HG03280 (cell line): Measurements from ENCODE around the gene SH2D3A.

ENCODE experiments used
- ATAC-seq: cut with Tn5 transposase; IDR thresholded peaks from one replicate; pipeline ENCODE4 v1.9.1; 2021; ENCODE audit warnings: mild to moderate bottlenecking, moderate library complexity; ENCODE audit not compliant: unreplicated experiment

The SH2D3A gene

GRCh38 chr19:6738787-6739389 is 28.3 kb downstream of the SH2D3A start:
- ATAC-seq: no peak

DNA sequence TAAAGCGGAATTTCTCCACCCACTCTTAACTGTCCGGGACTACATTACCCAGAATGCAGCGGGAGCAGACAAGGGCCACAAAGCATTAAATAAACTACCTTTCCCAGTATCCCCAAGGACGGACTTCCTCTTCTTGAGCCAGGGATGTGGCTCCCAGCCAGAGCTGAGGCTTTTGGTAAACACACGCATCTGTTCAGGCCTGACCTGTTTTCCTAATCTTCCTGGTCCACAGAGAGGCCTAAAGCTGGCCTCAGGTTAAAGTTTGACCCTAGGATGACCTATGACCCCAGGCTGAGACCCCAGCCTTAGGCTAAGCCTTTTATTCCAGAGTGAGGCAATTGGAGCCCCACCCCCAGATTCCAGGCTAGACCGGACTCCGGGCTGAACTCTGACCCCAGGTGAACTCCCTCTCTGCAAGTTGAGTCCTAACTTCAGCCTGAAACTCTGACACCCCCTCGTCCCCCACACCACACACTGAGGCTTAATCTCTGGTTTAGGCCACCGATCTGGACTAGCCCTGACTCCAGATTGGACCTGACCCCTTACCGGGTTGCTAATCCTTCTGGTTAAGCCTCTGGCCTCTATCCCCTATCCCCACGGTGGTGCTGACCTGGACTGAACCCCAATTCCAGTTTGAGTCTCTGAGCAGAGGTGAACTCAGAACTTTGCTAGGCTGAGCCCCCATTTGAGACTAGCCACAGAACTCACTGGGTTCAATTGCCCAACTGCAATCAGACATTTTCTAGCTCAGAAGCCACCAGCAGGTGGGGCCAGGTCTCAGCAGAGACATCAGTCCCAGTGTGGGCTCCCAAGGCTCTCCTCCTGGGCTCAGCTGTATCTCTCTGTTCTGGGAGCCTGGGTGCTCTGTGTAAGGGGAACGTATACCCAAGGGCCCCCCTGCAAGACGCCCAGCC is 29.1 kb downstream of the SH2D3A start:
- ATAC-seq: peak; percentile 1

- peak; percentile 72 for ATAC-seq
Observed at GRCh38 chr19:6737284-6737872, 29.9 kb downstream of the SH2D3A start, which contains the start of gene GPR108. TSS of gene GPR108 (minus strand) at chr19:6737580. CDS start at chr19:6737576, 4 bp downstream.

DNA sequence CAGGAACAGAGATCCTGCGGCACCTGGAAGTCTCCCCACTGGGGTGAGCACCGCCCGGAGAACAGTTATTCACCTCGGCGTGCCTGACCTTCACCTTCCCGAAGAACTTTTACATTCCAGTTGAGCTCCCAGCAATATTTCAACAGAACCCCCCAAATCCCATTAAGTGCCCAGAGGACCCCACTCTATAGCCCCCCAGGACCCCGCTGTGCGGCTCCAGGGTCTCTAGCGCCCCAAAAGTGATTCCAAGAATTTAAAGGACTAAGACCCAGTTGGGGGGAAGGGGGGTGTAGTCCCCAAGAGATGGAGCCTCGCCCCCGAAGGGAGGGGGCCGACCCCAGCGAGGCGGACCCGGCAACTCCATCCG is 30.3 kb downstream of the SH2D3A start:
- no peak for ATAC-seq

- no peak for ATAC-seq
Observed at GRCh38 chr19:6736169-6736916, 30.9 kb downstream of the SH2D3A start.

- ATAC-seq: no peak
Observed at GRCh38 chr19:6735181-6735911, 31.9 kb downstream of the SH2D3A start.

DNA sequence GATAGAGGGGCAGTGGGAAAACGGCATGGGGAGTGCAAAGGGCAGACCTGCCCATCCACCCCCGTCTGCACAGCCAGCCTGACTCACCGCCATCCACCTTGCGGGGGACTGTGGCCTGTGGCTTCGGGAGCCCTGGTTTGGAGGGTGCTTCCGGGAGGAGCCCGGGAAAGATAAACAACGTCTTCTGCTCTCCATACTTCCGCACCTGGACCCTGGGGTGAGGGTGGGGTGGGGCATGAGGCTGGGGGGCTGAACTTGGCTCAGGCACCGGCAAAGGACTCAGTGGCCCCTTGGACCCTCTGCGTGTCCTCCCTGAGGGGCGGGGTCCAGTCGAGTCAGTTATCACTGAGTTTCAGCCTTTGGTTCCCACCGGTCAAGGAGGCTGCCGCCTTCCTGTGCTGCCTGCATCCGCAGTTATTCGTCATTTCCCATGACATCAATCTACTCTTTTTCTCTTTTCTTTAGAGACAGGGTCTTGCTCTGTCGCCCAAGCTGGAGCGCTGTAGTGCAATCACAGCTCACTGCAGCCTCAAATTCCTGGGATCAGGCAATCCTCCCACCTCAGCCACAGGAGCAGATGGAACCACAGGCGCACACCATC is 33.0 kb downstream of the SH2D3A start:
- ATAC-seq: no peak

DNA sequence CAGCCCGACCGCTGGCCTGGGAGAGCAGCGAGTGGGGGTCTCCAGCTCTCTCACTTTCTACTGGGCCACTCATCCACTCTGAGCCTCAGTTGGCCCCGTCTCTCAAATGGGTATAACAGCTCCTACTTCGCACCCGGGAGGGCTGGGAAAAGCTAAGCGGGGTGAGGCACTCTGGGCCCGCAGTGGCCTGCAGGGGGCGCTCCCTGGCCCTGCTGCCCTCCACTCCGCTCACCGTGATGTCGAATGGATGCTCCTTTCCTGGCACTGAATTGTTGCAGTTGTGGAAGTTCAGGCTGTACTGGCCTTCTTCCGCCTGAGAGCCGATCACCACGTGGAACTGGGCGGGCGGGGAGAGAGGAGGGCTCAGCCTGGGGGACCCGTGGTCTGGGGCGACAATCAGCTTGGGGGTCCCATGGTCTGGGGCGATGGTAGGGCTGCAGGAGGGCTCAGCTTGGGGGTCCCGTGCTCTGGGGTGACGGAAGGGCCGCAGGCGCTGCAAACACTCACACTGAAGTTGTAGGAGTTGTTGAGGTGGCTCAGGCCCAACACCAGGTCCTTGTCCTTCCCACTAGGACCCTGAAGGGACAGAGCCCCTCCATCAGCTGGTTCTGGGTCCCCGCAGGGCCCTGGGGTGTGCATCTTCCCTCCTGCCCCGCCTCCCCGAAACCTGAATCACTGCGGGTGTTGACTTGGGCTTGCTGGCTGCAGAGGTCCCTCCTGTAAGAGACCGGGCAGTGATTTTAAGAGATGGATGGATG is 33.7 kb downstream of the SH2D3A start:
- no peak for ATAC-seq

- no peak for ATAC-seq
Observed at GRCh38 chr19:6732803-6733337, 34.4 kb downstream of the SH2D3A start.

DNA sequence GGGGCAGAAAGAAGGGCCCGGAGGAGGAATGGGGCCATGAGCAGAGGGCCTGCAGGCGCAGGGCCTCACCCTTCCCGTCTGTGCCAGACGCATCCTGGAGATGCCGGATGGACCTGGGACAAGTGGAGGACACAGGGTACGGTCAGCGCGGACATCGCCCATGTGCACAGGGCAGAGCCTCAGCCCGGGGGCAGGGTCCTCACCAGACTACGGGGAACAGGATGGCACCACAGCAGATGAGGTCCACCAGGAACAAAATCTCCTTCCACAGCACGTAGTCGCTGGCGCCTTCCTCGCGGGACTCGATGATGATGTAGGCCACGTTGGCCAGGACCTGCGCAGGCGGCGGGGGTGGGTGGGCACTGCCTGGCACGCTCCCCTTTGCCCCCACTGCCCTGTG is 35.4 kb downstream of the SH2D3A start:
- no peak for ATAC-seq

DNA sequence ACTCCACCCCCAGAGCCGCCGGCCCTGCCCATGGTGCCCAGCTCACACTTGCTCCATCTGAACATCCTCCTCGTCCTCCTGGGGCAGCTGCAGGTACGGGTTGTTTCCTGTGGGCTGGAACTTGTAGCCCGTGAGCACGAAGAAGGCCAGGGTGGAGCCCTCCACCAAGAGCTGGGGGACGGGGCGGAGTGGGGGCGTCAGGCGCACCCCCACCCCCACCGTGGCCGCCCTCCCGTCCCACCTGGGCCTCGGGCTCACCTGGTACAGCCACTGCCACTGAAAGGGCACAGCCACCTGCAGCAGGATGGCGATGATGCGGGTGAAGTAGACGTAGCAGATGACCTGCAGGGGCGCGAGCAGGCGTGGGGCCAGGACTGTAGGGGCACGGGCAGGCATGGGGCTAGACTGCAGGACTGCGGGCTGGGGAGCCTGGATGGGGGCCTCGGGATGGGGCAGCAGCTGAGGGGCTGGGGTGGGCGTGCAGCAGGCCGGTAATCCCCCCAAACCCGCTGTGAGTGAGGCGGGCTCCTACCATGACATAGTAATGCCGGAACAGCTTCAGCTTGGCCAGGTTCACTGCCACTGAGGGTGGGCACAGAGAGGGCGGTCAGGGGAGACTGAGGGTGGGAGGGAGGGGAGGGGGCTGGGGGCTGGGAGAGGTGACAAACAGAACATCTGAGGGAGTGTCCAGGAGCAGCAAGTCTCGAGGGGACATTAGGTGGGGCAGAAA is 36.1 kb downstream of the SH2D3A start:
- no peak for ATAC-seq

GRCh38 chr19:6730153-6730804 is 37.0 kb downstream of the SH2D3A start:
- ATAC-seq: no peak

GRCh38 chr19:6729573-6730152 is 37.6 kb downstream of the SH2D3A start:
- ATAC-seq: no peak

- no peak for ATAC-seq
Observed at GRCh38 chr19:6728346-6728745, 38.9 kb downstream of the SH2D3A start.

DNA sequence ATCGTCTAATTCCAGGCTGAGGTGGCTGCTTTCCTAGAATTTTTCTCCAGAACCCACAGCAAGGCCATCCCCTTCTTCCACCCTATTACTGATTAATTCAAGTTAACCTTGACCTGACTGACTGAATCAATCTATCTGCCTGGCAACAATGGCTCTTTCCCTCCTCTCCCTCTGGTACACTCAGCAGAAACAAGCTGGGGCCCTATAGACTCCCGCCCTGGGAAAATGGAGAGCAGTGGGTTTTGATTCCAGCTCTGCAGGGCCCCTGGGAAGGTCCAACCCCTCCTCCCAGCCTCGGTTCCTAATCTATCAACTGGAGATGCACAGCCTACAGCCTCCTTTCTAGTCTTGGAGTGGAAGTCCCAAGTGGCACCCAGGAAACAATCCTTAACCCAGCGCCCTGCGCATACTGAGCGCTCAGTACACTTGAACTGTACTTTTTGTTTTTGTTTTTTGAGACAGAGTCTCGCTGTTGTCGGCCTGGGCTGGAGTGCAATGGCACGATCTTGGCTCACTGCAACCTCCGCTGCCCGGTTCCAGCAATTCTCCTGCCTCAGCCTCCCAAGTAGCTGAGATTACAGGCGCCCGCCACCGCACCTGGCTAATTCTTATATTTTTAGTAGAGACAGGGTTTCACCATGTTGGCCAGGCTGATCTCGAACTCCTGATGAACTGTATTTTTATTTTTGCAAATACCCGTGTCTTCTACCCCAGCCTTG is 41.6 kb downstream of the SH2D3A start:
- no peak for ATAC-seq

DNA sequence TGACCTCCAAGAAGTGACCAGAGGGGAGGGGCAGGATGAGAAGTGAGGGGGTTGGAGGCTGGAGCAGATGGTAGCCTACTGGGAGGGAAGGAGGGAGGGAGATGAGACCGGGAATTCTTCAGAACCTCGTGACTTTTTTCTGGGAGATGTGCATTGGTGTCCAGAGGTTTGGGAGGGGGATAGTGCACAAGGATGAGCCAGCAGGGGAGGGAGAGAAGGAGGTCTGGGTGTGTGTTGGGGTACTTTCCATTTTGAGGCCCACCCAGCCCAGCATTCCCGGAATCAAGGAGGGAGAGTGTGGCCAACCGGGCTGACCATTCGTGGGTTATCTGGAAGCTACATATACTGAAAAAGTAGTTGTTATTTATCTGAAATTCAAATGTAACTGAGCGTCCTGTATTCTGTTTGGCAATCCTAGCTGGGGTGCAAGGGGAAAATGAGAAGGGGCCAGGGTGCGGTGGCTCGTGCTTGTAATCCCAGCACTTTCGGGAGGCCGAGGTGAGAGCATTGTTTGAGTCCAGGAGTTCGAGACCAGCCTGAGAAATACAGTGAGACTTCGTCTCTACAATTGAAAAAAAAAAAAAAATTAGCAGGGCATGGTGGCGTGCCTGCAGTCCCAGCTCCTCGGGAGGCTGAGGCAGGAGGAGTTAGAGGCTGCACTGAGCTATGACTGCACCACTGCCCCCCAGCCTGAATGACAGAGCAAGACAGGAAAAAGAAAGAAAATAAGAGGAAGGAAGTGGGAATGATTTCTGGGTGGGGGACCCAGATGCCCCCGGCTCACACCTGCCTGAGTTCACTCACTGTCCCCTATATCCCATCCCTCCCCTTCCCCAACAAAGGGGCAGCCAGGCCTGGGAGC is 42.4 kb downstream of the SH2D3A start:
- ATAC-seq: no peak
